H9 (cell line): ENCODE measurements around the gene HTR3D. TPM values are rescaled to one million over a fixed set of nuclear protein-coding genes. Genes with fewer than 3 reads are reported as not detected.

Source experiments
- DNase-seq: peaks from one replicate; pipeline ENCODE4 v3.0.0-alpha.2; 2017
- H2AFZ ChIP-seq: one replicate; pipeline ENCODE4 v1.6.1; 2013; ENCODE audit warnings: mild to moderate bottlenecking, low read length, control low read depth, moderate library complexity
- H2AK5ac ChIP-seq: 2 replicates; pipeline ENCODE4 v1.6.1; 2013; ENCODE audit warnings: low read length, control low read depth, mixed read lengths; ENCODE audit not compliant: insufficient read length
- H2BK120ac ChIP-seq: one replicate; pipeline ENCODE4 v1.6.1; 2013; ENCODE audit warnings: low read depth, mild to moderate bottlenecking, low read length, control low read depth, inconsistent platforms; ENCODE audit not compliant: poor library complexity, severe bottlenecking
- H2BK12ac ChIP-seq: 2 replicates; pipeline ENCODE4 v1.6.1; 2013; ENCODE audit warnings: low read length, control low read depth, mixed read lengths, low read depth; ENCODE audit not compliant: insufficient read length
- H2BK15ac ChIP-seq: 2 replicates; pipeline ENCODE4 v1.6.1; 2013; ENCODE audit warnings: low read depth, low read length, control low read depth
- H2BK20ac ChIP-seq: one replicate; pipeline ENCODE4 v1.6.1; 2013; ENCODE audit warnings: low read depth, mild to moderate bottlenecking, low read length, control low read depth, inconsistent platforms; ENCODE audit not compliant: poor library complexity, severe bottlenecking
- H2BK5ac ChIP-seq: 2 replicates; pipeline ENCODE4 v1.6.1; 2013; ENCODE audit warnings: low read length, control low read depth, mixed read lengths; ENCODE audit not compliant: insufficient read length
- H3K14ac ChIP-seq: 2 replicates; pipeline ENCODE4 v1.6.1; 2013; ENCODE audit warnings: low read length, control low read depth; ENCODE audit not compliant: insufficient read depth
- H3K18ac ChIP-seq: 2 replicates; pipeline ENCODE4 v1.6.1; 2013; ENCODE audit warnings: low read depth, mild to moderate bottlenecking, mixed read lengths, low read length, control low read depth; ENCODE audit not compliant: insufficient read length
- H3K23ac ChIP-seq: 2 replicates; pipeline ENCODE4 v1.6.1; 2013; ENCODE audit warnings: low read length, control low read depth, mixed read lengths, low read depth; ENCODE audit not compliant: insufficient read length
- H3K23me2 ChIP-seq: 2 replicates; pipeline ENCODE4 v1.6.1; 2013; ENCODE audit warnings: low read depth, mild to moderate bottlenecking, mixed read lengths, low read length, control low read depth; ENCODE audit not compliant: insufficient read length, poor library complexity, severe bottlenecking
- H3K27ac ChIP-seq: 2 replicates; pipeline ENCODE4 v1.5.1; 2013; ENCODE audit warnings: low read length, control low read depth, mixed read lengths, low read depth; ENCODE audit not compliant: insufficient read length
- H3K27me3 ChIP-seq: 2 replicates; pipeline ENCODE4 v1.6.1; 2013; ENCODE audit warnings: low read length, control low read depth, inconsistent platforms; ENCODE audit not compliant: insufficient read depth
- H3K4ac ChIP-seq: 2 replicates; pipeline ENCODE4 v1.6.1; 2013; ENCODE audit warnings: low read depth, mild to moderate bottlenecking, control low read depth, inconsistent platforms, low read length, moderate library complexity
- H3K4me1 ChIP-seq: 2 replicates; pipeline ENCODE4 v1.6.1; 2013; ENCODE audit warnings: low read length, control low read depth, inconsistent platforms; ENCODE audit not compliant: insufficient read depth
- H3K4me2 ChIP-seq: 2 replicates; pipeline ENCODE4 v1.6.1; 2013; ENCODE audit warnings: low read length, control low read depth, mixed read lengths; ENCODE audit not compliant: insufficient read length, insufficient read depth
- H3K56ac ChIP-seq: 2 replicates; pipeline ENCODE4 v1.6.1; 2013; ENCODE audit warnings: low read depth, mild to moderate bottlenecking, mixed read lengths, low read length, control low read depth; ENCODE audit not compliant: insufficient read length
- H3K79me1 ChIP-seq: 2 replicates; pipeline ENCODE4 v1.6.1; 2013; ENCODE audit warnings: low read depth, mild to moderate bottlenecking, moderate library complexity, low read length, control low read depth, inconsistent platforms; ENCODE audit not compliant: insufficient read depth, poor library complexity, severe bottlenecking
- H3K79me2 ChIP-seq: 2 replicates; pipeline ENCODE4 v1.6.1; 2013; ENCODE audit warnings: low read length, control low read depth, inconsistent platforms; ENCODE audit not compliant: insufficient read depth
- H3K9ac ChIP-seq: 2 replicates; pipeline ENCODE4 v1.6.1; 2013; ENCODE audit warnings: low read length, control low read depth, mixed read lengths; ENCODE audit not compliant: insufficient read length; ENCODE audit errors: extremely low read depth
- H3K9me3 ChIP-seq: one replicate; pipeline ENCODE4 v1.6.1; 2013; ENCODE audit warnings: low read depth, low read length, inconsistent platforms; ENCODE audit not compliant: control insufficient read depth
- H3T11ph ChIP-seq: one replicate; pipeline ENCODE4 v1.6.1; 2013; ENCODE audit warnings: mild to moderate bottlenecking, low read length, control low read depth, inconsistent platforms
- H4K20me1 ChIP-seq: one replicate; pipeline ENCODE4 v1.6.1; 2013; ENCODE audit not compliant: control insufficient read depth, insufficient read length, insufficient read depth
- H4K5ac ChIP-seq: 2 replicates; pipeline ENCODE4 v1.6.1; 2013; ENCODE audit warnings: low read depth, mild to moderate bottlenecking, mixed read lengths, low read length, control low read depth; ENCODE audit not compliant: insufficient read length
- H4K8ac ChIP-seq: replicated peaks from 2 replicates; pipeline ENCODE4 v1.6.1; 2013; ENCODE audit warnings: low read length, control low read depth, mixed read lengths, low read depth; ENCODE audit not compliant: insufficient read length
- H4K91ac ChIP-seq: 2 replicates; pipeline ENCODE4 v1.6.1; 2013; ENCODE audit warnings: low read depth, mild to moderate bottlenecking, moderate library complexity, mixed read lengths, low read length, control low read depth; ENCODE audit not compliant: insufficient read length
- H3K27ac Mint-ChIP-seq, 3 experiments: 2 replicates in 2 of 3; 3 replicates in 1 of 3; pipeline ENCODE4 v1.8.0; 2020 to 2021; ENCODE audit warnings: mixed read lengths in 3 of 3, mild to moderate bottlenecking in 1 of 3, moderate library complexity in 1 of 3
- H3K27me3 Mint-ChIP-seq: 2 replicates; pipeline ENCODE4 v1.8.0; 2021; ENCODE audit warnings: low read depth, mild to moderate bottlenecking, moderate library complexity, mixed read lengths
- H3K36me3 Mint-ChIP-seq, 3 experiments: 2 replicates in 2 of 3; 3 replicates in 1 of 3; pipeline ENCODE4 v1.8.0; 2020 to 2021; ENCODE audit warnings: low read depth in 3 of 3, mixed read lengths in 3 of 3; ENCODE audit not compliant: insufficient read depth in 1 of 3
- H3K4me1 Mint-ChIP-seq, 2 experiments: 2 replicates each; pipeline ENCODE4 v1.8.0; 2020; ENCODE audit warnings: mixed read lengths in 2 of 2
- H3K4me3 Mint-ChIP-seq, 2 experiments: 2 replicates in 1 of 2; 3 replicates in 1 of 2; pipeline ENCODE4 v1.8.0; 2020 to 2021; ENCODE audit warnings: mild to moderate bottlenecking in 2 of 2, mixed read lengths in 2 of 2, moderate library complexity in 1 of 2
- H3K9me3 Mint-ChIP-seq, 2 experiments: 2 replicates in 1 of 2; 3 replicates in 1 of 2; pipeline ENCODE4 v1.8.0; 2020; ENCODE audit warnings: mild to moderate bottlenecking in 2 of 2, mixed read lengths in 2 of 2, moderate library complexity in 1 of 2
- WGBS: extraction: QIAGEN DNeasy Blood & Tissue Kit; methylation state at CpG from one replicate; pipeline ENCODE4 v1.1.7; 2013; ENCODE audit warnings: missing lambda C conversion rate, low lambda C conversion rate, mixed read lengths; ENCODE audit not compliant: insufficient read length; ENCODE audit errors: extremely low coverage; 5-methylcytosine and 5-hydroxymethylcytosine counted together
- total RNA-seq: library from RNA; stranded (reverse); gene quantifications from 2 replicates; pipeline ENCODE4 v1.2.1, GENCODE V29; 2021
- TF ChIP-seq, protein P1 (sequence below): fragments of 200-600 bp; sonication (generic); conservative IDR thresholded peaks from 3 replicates; pipeline ENCODE4 v1.8.0; 2021; ENCODE audit warnings: antibody characterized with exemption, mild to moderate bottlenecking

HTR3D gene
- total RNA-seq, 1 experiment from 2014 or later: not detected

DNA sequence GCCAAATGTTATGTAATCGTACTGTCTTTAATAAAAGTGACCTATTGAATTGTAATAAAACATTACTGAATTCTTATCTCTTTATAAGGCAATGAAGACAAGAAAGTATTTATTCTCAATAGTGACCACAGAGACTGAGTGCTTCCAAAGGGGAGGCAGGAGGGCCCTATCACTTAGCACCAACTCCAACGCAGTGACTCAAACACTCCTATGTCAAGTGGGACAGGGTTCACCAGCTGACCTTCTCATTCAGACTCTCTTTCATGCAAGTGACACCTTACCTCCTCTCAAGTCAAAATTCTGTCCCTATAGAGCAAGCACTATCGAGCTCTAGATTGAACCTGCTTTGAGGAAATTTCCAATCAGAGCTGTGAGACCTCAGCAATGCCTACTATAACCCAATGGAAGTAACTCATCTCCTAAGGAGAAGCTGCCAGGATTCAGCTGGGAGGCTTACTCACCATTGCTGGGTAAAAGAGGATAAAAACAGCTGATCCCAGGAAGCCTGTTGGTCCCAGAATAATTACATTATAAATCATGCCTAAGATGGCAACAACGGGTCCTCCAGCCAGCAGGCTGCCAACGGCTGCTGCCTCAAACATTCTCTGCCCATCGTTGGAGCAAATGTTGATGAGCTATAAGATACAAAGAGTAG, 49.4 kb upstream of the HTR3D start:
- Mint-ChIP-seq H3K4me3 (no peak overlapping the region), H3K9me3 (no peaks in the 10 kb centered on the region), H3K27me3 (no peaks in the 10 kb centered on the region), H3K4me1 (peaks cover 28% of the 10 kb centered on the region in 2 experiments), H3K36me3 (peaks cover 7 to 45% (median 35%) of the 10 kb centered on the region in 3 experiments), H3K27ac (0 out of 7 replicates have a peak overlapping the region, but pooled peaks of 1 of the 3 experiments have one; percentile 25)
- Histone ChIP-seq H2AFZ (no peak overlapping the region), H3K9me3 (no peaks in the 10 kb centered on the region), H3K79me2 (no peaks in the 10 kb centered on the region), H3K9ac (no peak overlapping the region), H3K4ac (no peak overlapping the region), H4K8ac (no peak overlapping the region), H3K14ac (no peak overlapping the region), H4K5ac (no peak overlapping the region), H3K56ac (no peak overlapping the region), H3K4me2 (no peak overlapping the region), H2BK15ac (no peak overlapping the region), H3K27ac (no peak overlapping the region), H4K20me1 (no peaks in the 10 kb centered on the region), H2BK5ac (no peak overlapping the region), H3K23me2 (no peaks in the 10 kb centered on the region), H3K27me3 (no peaks in the 10 kb centered on the region), H2BK20ac (no peak overlapping the region), H2BK120ac (no peak overlapping the region), H2BK12ac (no peak overlapping the region), H3K79me1 (no peaks in the 10 kb centered on the region), H4K91ac (no peak overlapping the region), H3K23ac (no peak overlapping the region), H3K4me1 (peaks cover 8% of the 10 kb centered on the region; the same call in 1 of the 2 replicates), H3T11ph (no peak overlapping the region), H3K18ac (no peak overlapping the region), H2AK5ac (no peak overlapping the region)
- DNase-seq: no peak
- TF ChIP-seq, protein P1, sequence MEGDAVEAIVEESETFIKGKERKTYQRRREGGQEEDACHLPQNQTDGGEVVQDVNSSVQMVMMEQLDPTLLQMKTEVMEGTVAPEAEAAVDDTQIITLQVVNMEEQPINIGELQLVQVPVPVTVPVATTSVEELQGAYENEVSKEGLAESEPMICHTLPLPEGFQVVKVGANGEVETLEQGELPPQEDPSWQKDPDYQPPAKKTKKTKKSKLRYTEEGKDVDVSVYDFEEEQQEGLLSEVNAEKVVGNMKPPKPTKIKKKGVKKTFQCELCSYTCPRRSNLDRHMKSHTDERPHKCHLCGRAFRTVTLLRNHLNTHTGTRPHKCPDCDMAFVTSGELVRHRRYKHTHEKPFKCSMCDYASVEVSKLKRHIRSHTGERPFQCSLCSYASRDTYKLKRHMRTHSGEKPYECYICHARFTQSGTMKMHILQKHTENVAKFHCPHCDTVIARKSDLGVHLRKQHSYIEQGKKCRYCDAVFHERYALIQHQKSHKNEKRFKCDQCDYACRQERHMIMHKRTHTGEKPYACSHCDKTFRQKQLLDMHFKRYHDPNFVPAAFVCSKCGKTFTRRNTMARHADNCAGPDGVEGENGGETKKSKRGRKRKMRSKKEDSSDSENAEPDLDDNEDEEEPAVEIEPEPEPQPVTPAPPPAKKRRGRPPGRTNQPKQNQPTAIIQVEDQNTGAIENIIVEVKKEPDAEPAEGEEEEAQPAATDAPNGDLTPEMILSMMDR: no peak
- no CpG with 5 or more reads among the region's 6 CpGs for WGBS
